Small intestine (tissue), 7 donors: ENCODE results near the gene CST6. TPM values are rescaled to one million over a fixed set of nuclear protein-coding genes. Genes with fewer than 3 reads are reported as not detected.

Experiments
- DNase-seq, 2 donors: peaks; one replicate each; pipeline versions ENCODE4 v3.0.0 to v3.0.0-alpha.2; 2013
- FAIRE-seq: peaks from 2 replicates; lab custom pipeline; 2012; peaks lifted over from hg19 to GRCh38; lab: Jason Lieb, UNC
- H3K27ac ChIP-seq, 3 donors: one replicate each; pipeline ENCODE4 v1.5.1; 2013; ENCODE audit warnings: low read length in 2 of 3, mild to moderate bottlenecking in 2 of 3, control low read depth in 1 of 3, inconsistent platforms in 1 of 3, low read depth in 1 of 3, moderate library complexity in 1 of 3
- H3K27me3 ChIP-seq, 3 donors: one replicate each; pipeline ENCODE4 v1.6.1; 2013; ENCODE audit warnings: low read length in 3 of 3, inconsistent platforms in 1 of 3; ENCODE audit not compliant: control insufficient read depth in 3 of 3, insufficient read depth in 3 of 3
- H3K36me3 ChIP-seq, 3 donors: one replicate each; pipeline ENCODE4 v1.6.1; 2013; ENCODE audit warnings: low read length in 3 of 3, inconsistent platforms in 1 of 3, low read depth in 1 of 3, mild to moderate bottlenecking in 1 of 3, moderate library complexity in 1 of 3; ENCODE audit not compliant: control insufficient read depth in 3 of 3, insufficient read depth in 2 of 3
- H3K4me1 ChIP-seq, 3 donors: one replicate each; pipeline ENCODE4 v1.6.1; 2013; ENCODE audit warnings: low read length in 2 of 3, inconsistent platforms in 1 of 3, low read depth in 1 of 3, mild to moderate bottlenecking in 1 of 3, moderate library complexity in 1 of 3; ENCODE audit not compliant: control insufficient read depth in 3 of 3, insufficient read depth in 2 of 3
- H3K4me3 ChIP-seq, 3 donors: one replicate each; pipeline ENCODE4 v1.5.1; 2013; ENCODE audit warnings: low read length in 3 of 3, control low read depth in 1 of 3, inconsistent platforms in 1 of 3, low read depth in 1 of 3, mild to moderate bottlenecking in 1 of 3, moderate library complexity in 1 of 3
- H3K9me3 ChIP-seq, 2 donors: one replicate each; pipeline ENCODE4 v1.6.1; 2013; ENCODE audit warnings: low read depth in 1 of 2, low read length in 1 of 2; ENCODE audit not compliant: control insufficient read depth in 2 of 2, insufficient read depth in 1 of 2
- WGBS, 3 donors: extraction: QIAGEN DNeasy Blood & Tissue Kit; methylation state at CpG; one replicate each; pipeline ENCODE4 v1.1.7; 2013; 5-methylcytosine and 5-hydroxymethylcytosine counted together
- polyA plus RNA-seq, 4 donors: library from polyadenylated mRNA; stranded (reverse) in 3 of 4; unstranded in 1 of 4; fragments of 200-250 nt in 3 of 4; fragments of 120-200 nt in 1 of 4; gene quantifications; one replicate each; pipeline versions ENCODE4 v1.2.1 to v1.2.3, GENCODE V29; 2013
- donor health status: healthy with polysubstance abuse.
- donor health status: control.
- donor health status: control.
- donor health status: Bipolar disorder and iron deficiency.
- donor health status: healthy.

The CST6 gene
- polyA plus RNA-seq, 4 donors, result not detected

DNA sequence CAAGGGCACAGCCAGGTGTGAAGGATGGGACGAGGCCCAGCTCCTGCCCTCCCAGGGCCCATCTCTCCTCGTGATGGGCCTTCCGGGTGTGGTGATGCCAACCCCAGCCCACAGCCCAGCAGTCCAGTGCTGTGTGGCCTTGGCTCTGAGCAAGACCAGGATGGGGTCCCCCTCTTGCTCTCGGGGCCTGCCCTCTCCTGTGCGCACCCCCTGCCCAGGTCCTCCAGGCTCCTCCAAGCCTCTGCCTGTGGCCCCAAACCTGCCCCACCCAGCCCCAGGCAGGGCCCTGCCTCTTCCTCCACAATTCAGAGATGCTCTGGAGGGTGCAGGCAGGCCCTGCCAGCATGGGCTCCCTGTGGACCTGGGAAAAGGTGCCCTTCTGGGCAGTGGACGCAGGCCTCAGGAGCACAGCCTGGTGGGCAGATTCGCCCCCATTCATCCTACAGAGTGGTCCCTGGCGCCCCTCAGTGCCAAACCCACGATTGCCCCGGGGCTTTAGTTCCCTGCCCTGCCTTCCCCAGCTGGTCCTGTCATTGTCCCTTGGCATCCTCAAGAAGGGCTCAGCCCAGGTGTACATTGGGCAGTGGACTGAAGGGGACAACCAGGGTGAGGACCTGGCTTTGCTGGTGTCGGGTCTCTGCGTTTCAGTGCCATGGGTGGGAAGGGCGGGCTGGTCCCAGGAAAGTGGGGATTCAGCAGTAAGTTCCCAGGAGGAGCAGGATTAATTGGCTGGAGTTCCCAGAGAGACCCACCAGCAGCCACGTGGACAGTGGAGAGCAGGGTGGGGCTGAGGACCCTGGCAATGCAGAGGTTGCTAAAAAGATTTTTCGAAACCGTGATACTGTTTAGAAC, 29.6 kb upstream of the CST6 start:
- H3K9me3 ChIP-seq, result no peaks in the 10 kb centered on the region
- peaks cover 18 to 29% (median 20%) of the 10 kb centered on the region in 3 donors for H3K36me3 ChIP-seq
- H3K4me1 ChIP-seq, result no peaks in the 10 kb centered on the region
- DNase-seq, result no peak
- no peaks in the 10 kb centered on the region for H3K27me3 ChIP-seq
- H3K27ac ChIP-seq, result no peak overlapping the region
- no peak for FAIRE-seq
- WGBS, 3 donors, result 67 to 75% (median 71%) methylated on average over 14 to 16 of the region's 16 CpGs
- no peak overlapping the region for H3K4me3 ChIP-seq

- peaks cover 12 to 21% (median 13%) of the 10 kb centered on the region in 3 donors for H3K36me3 ChIP-seq
- peak overlapping the region in 1 of 3 donors; percentile 29 for H3K27ac ChIP-seq
- no peak overlapping the region for H3K4me3 ChIP-seq
- no peaks in the 10 kb centered on the region for H3K9me3 ChIP-seq
- H3K27me3 ChIP-seq, result no peaks in the 10 kb centered on the region
- FAIRE-seq (no peak), DNase-seq (no peak)
- 73 to 75% (median 73%) methylated on average over 20 to 22 of the region's 22 CpGs for WGBS, 3 donors
- no peaks in the 10 kb centered on the region for H3K4me1 ChIP-seq
Observed at GRCh38 chr11:65982824-65983588, 28.8 kb upstream of the CST6 start.

GRCh38 chr11:65983589-65983987, 28.2 kb upstream of the CST6 start:
- FAIRE-seq (no peak), DNase-seq (no peak)
- no peaks in the 10 kb centered on the region for H3K27me3 ChIP-seq
- H3K9me3 ChIP-seq, result no peaks in the 10 kb centered on the region
- WGBS, 3 donors, result 76 to 86% (median 79%) methylated on average over 5 of the region's 5 CpGs
- H3K36me3 ChIP-seq, result peaks cover 7 to 15% (median 11%) of the 10 kb centered on the region in 3 donors
- no peaks in the 10 kb centered on the region for H3K4me1 ChIP-seq
- no peak overlapping the region for H3K4me3 ChIP-seq
- H3K27ac ChIP-seq, result no peak overlapping the region

DNA sequence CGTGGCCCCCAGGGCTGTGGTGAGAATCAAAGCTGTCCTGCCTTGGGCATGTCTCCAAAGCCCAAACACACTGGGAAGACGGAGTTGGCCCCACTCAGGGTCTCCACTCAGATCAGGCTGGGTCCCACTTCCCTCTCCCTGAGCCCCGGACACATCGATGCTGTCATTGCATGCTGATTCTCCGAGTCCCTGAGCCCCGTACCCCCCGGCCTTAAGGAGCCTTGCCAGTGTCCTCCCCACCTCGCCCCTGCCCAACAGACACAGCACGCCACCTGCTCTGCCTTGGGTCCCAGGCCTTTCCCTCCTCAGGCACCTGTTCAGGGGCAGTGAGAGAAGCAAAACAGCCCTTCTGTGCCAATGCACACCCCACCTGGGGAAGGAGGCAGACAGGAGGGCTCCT, 24.5 kb upstream of the CST6 start:
- Histone ChIP-seq H3K27ac (no peak overlapping the region), H3K9me3 (no peaks in the 10 kb centered on the region), H3K4me1 (no peaks in the 10 kb centered on the region), H3K4me3 (no peak overlapping the region), H3K36me3 (peaks cover 0 to 5% (median 0%) of the 10 kb centered on the region in 3 donors), H3K27me3 (no peaks in the 10 kb centered on the region)
- no peak for DNase-seq
- 76 to 84% (median 79%) methylated on average over 9 of the region's 9 CpGs for WGBS, 3 donors
- FAIRE-seq, result no peak

DNA sequence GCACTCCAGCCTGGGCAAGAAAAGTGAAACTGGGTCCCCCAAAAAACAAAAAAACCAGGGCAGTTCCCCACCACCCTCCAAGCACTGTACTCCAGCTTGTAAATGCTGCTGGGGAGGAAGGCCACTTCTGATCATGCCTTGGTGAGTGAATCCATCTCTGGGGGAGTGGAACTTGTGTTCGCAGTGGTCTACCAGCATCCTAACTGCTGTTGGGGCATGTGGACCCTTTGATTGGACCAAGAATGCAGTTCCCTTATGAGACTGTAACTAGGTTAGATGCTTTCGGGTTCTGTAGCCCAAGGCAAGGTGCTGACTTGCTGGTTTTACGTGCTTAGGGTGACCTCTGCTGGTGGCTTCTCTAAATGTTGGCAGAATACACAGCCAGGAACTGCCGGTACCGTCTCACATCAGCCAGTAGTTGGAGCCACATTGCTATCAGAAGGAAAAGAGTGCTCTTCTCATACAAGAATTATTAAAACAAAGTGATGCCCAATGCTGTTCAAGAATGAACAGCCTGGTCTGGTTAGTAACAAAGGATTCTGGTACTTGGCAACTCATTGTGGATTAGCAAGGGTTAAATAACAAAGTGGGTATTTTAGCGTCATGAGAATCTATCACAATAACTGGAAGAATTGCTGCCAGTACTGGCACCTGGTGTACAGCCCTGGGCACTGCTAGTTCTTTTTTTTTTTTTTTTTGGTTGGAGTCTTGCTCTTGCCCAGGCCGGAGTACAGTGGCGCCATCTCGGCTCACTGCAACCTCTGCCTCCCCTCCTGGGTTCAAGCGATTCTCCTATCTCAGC, 22.8 kb upstream of the CST6 start:
- FAIRE-seq (no peak), DNase-seq (peak; percentile 96 to 97)
- Histone ChIP-seq H3K4me1 (no peaks in the 10 kb centered on the region), H3K27me3 (no peaks in the 10 kb centered on the region), H3K27ac (no peak overlapping the region), H3K9me3 (no peaks in the 10 kb centered on the region), H3K36me3 (peaks cover 0 to 5% (median 0%) of the 10 kb centered on the region in 3 donors), H3K4me3 (no peak overlapping the region)
- 13 to 24% (median 15%) methylated on average over 10 of the region's 10 CpGs for WGBS, 3 donors

GRCh38 chr11:65992056-65992455, 19.8 kb upstream of the CST6 start:
- no peak for DNase-seq
- H3K9me3 ChIP-seq, result no peaks in the 10 kb centered on the region
- FAIRE-seq, result no peak
- no peak overlapping the region for H3K27ac ChIP-seq
- peaks cover 0 to 16% (median 0%) of the 10 kb centered on the region in 3 donors for H3K36me3 ChIP-seq
- no peaks in the 10 kb centered on the region for H3K4me1 ChIP-seq
- WGBS, 3 donors, result 83 to 85% (median 84%) methylated on average over 5 of the region's 5 CpGs
- no peak overlapping the region for H3K4me3 ChIP-seq
- no peaks in the 10 kb centered on the region for H3K27me3 ChIP-seq

DNA sequence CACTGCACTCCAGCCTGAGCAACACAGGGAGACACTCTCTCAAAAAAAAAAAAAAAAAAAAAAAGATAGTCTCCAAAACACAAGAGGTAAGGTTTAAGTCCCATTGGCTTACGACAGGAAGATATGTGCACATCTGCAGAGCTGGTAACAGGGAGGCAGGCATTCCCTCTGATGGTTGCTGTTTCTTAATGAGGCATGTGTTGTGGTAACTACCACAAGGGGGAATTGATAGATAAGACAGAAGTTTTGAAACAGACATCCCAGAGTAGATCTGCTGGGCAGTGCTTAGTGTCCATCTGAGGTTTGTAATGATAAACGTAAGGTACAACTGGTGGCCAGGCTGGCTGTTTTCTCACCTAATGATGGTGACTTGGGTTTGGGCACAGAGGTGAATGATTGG, 14.5 kb upstream of the CST6 start:
- WGBS, 3 donors, result 87 to 92% (median 90%) methylated on average over 2 of the region's 2 CpGs
- DNase-seq, result no peak

More for the DNA sequence above, 14.5 kb upstream of the CST6 start:
- no peak overlapping the region for H3K27ac ChIP-seq
- FAIRE-seq, result no peak
- H3K9me3 ChIP-seq, result no peaks in the 10 kb centered on the region
- H3K4me3 ChIP-seq, result no peak overlapping the region
- H3K4me1 ChIP-seq, result no peaks in the 10 kb centered on the region
- H3K27me3 ChIP-seq, result no peaks in the 10 kb centered on the region
- peaks cover 19 to 38% (median 21%) of the 10 kb centered on the region in 3 donors for H3K36me3 ChIP-seq
